Keratinocyte (primary cell): Measurements from ENCODE around the gene ZNF646.

Source experiments
- CTCF ChIP-seq, 3 experiments: IDR thresholded peaks in 1 of 3; conservative IDR thresholded peaks in 1 of 3; optimal IDR thresholded peaks in 1 of 3; 2 replicates in 2 of 3; 3 replicates in 1 of 3; pipeline versions ENCODE3 to v1.5.1; 2011; ENCODE audit warnings: low read length in 3 of 3, mild to moderate bottlenecking in 3 of 3, moderate library complexity in 2 of 3, control low read depth in 1 of 3, inconsistent platforms in 1 of 3; ENCODE audit not compliant: insufficient read depth in 2 of 3; ENCODE audit errors: extremely low read depth in 1 of 3
- EZH2 ChIP-seq: IDR thresholded peaks from one replicate; pipeline ENCODE4 v1.6.1; 2012; ENCODE audit warnings: inconsistent platforms, mild to moderate bottlenecking, low read length, moderate library complexity

- TF ChIP-seq CTCF (optimal IDR thresholded peaks at IDR 0.05 in 1 of 3, IDR thresholded peaks at IDR 0.05 in 1 of 3, conservative IDR thresholded peaks at IDR 0.05 in 1 of 3; ENCODE audit: extremely low read depth in 1 of 3, insufficient read depth in 2 of 3, low read length in 3 of 3) (no peak), EZH2 (no peak)
These were observed 48.9 kb upstream of the ZNF646 start for GRCh38 chr16:31025339-31025738.
